Posterior vena cava (tissue), 2 donors: ENCODE data around the gene ZMIZ1. TPM values are rescaled to one million over a fixed set of nuclear protein-coding genes. Genes with fewer than 3 reads are reported as not detected.

Experiments used
- DNase-seq: peaks from one replicate; pipeline ENCODE4 v3.0.0-alpha.2; 2020; ENCODE audit warnings: low spot score
- intact Hi-C, 2 donors: fragments of 100-400 bp; cut with DNase I; formaldehyde crosslinking; loops; one replicate each; pipeline versions ENCODE4 v1.14.1 to v1.14.2; 2022 to 2023
- total RNA-seq, 2 donors: library from RNA; stranded (reverse); fragmentation: NEBNext Ultra II Directional; extraction: Animal tissue kit (Norgen Biotek cat#: 25700); gene quantifications; one replicate each; pipeline ENCODE4 v1.2.1, GENCODE V29; 2021
- donor health status: DM: yes; HTN: yes; CAD: no.
- donor health status: DM: yes; HTN: yes; CAD: no.

ZMIZ1 gene
- total RNA-seq, 2 donors from 2014 or later = 61.5 to 62.6 TPM

DNA sequence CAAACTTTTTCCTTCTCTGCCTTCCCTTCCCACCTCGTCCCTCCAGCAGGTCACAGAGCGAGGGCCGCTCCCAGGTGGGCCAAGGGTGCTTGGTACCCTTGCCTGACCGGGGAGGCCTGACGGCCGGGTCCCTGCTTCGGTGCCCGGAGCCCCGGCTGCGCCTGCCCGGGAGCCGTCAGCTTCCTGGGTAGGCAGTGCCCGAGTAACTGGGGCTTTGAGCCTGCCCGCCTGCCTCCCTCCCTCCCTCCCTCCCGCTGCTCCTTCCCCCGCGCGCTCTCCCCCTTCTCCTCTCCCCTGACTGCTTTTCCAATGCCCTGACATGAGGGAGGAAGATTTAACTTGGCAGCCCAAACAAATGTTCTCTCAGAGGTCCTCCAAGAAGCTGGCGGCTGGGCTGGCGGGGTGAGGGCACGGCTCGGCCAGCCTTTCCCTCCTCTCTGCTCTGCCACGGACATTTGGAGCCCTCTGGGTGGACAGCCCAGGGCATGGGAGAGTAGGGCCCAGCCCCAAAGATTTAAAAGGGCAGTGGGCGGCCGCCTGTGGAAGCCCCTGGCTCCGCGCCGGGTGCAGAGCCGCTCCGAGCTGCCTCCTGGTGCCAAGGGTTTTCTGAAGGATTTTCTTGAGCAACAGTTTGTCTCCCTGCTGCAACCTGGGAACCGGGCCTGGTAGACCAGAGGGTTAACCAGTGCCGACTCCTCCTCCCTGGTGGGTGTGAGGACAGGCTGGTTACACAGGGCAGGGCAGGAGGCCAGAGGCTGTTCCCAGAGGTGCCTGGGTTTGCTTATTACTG is 2.0 kb downstream of the ZMIZ1 start:
- intact Hi-C loops = loop anchor here (2.0 to 10.0 kb wide), 2 partner anchors 124 kb away; no protein-coding TSS in a partner anchor
- peak; percentile 96 for DNase-seq

- no peak for DNase-seq
- intact Hi-C loops = loop anchor here (2.0 to 10.0 kb wide), 2 partner anchors 123 kb away; no protein-coding TSS in a partner anchor
Measured at GRCh38 chr10:79071396-79071923, 2.7 kb downstream of the ZMIZ1 start.

DNA sequence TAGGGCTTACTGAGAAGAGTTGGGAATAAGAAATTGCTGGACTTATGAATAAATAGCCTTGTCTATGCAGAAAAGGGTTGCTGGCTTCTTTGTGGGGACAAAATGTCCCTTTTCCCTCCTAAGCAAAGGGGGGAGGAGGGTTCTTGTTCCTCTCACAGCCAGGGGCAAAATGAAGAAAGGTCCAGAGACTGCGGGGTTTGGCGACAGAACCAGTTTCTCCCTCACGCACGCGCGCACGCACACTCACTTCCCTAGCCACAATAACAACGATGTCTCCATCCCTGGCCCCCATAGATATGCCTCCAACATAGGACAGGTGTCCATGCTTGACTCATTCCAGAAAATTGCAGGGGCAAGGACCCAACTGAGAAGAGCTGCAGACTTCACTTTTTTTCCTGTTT is 3.3 kb downstream of the ZMIZ1 start:
- intact Hi-C loops = loop anchor here in 1 of 2 donors (10.0 kb wide), 1 partner anchor 123 kb away; no protein-coding TSS in a partner anchor
- DNase-seq = no peak

- intact Hi-C loops = loop anchor here in 1 of 2 donors (10.0 kb wide), 1 partner anchor 122 kb away; no protein-coding TSS in a partner anchor
Measured at GRCh38 chr10:79072994-79073645, 4.4 kb downstream of the ZMIZ1 start.

GRCh38 chr10:79073784-79074432 is 5.1 kb downstream of the ZMIZ1 start:
- no peak for DNase-seq
- intact Hi-C loops = loop anchor here in 1 of 2 donors (10.0 kb wide), 1 partner anchor 121 kb away; no protein-coding TSS in a partner anchor

More at GRCh38 chr10:79072994-79073645, 4.4 kb downstream of the ZMIZ1 start:
- no peak for DNase-seq

GRCh38 chr10:79074732-79075131 is 6.0 kb downstream of the ZMIZ1 start:
- DNase-seq = no peak
- intact Hi-C loops = loop anchor here in 1 of 2 donors (10.0 kb wide), 1 partner anchor 120 kb away; no protein-coding TSS in a partner anchor

- intact Hi-C loops = loop anchor here in 1 of 2 donors (10.0 kb wide), 1 partner anchor 119 kb away; no protein-coding TSS in a partner anchor
- no peak for DNase-seq
Measured at GRCh38 chr10:79075418-79075817, 6.7 kb downstream of the ZMIZ1 start.

- no peak for DNase-seq
- intact Hi-C loops = loop anchor here in 1 of 2 donors (10.0 kb wide), 1 partner anchor 117 kb away; no protein-coding TSS in a partner anchor
Measured at GRCh38 chr10:79077488-79078173, 8.9 kb downstream of the ZMIZ1 start.

DNA sequence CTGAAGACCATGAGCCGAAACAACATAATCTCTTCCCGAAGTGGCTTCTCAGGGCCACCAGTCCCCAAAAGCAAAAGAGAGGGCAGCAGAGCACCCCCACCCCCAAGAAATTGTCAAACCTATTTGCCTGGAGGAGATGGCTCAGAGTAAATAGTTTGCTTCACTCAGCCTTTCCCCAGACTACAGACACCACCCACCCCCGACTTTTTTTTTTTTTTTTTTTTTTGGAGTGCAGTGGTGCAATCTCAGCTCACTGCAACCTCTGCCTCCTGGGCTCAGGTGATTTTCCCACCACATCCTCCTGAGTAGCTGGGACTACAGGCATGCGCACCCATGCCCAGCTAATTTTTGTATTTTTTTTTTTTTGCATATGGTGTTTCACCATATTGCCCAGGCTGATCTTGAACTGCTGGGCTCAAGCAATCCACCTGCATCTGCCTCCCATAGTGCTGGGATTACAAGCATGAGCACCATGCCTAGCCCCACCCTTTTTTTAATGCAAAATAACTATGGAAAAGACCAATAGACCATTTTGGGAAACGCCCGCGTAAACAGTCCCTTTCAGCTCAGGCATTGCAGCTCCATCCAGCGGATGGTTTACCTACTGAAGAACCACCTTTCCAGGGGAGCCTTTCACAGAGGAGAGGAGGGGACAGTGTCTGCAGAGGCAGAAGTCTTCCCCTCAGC is 9.7 kb downstream of the ZMIZ1 start:
- intact Hi-C loops = loop anchor here in 1 of 2 donors (10.0 kb wide), 1 partner anchor 116 kb away; no protein-coding TSS in a partner anchor
- DNase-seq = no peak

DNA sequence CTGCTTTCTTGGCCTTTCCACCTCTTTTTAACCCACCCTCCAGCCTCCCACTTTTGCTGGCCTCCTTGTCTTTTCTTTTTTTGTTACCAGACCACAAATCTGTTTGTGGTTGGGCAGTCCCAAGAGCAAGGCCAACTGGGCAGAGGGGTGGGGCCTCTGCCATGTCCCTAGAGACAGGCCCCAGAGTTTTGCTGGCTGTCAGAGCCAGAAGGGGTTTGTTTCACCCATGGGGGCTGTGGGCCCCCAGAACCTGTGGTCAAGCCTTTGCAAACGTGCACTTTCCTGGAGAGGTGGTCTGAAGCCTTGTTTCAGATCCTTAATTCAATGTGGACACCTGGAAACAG is 10.3 kb downstream of the ZMIZ1 start:
- DNase-seq = no peak
- intact Hi-C loops = loop anchor here in 1 of 2 donors (10.0 kb wide), 1 partner anchor 116 kb away; no protein-coding TSS in a partner anchor

GRCh38 chr10:79079490-79080355 is 11.0 kb downstream of the ZMIZ1 start:
- intact Hi-C loops = loop anchor here in 1 of 2 donors (10.0 kb wide), 1 partner anchor 115 kb away; no protein-coding TSS in a partner anchor
- DNase-seq = no peak

DNA sequence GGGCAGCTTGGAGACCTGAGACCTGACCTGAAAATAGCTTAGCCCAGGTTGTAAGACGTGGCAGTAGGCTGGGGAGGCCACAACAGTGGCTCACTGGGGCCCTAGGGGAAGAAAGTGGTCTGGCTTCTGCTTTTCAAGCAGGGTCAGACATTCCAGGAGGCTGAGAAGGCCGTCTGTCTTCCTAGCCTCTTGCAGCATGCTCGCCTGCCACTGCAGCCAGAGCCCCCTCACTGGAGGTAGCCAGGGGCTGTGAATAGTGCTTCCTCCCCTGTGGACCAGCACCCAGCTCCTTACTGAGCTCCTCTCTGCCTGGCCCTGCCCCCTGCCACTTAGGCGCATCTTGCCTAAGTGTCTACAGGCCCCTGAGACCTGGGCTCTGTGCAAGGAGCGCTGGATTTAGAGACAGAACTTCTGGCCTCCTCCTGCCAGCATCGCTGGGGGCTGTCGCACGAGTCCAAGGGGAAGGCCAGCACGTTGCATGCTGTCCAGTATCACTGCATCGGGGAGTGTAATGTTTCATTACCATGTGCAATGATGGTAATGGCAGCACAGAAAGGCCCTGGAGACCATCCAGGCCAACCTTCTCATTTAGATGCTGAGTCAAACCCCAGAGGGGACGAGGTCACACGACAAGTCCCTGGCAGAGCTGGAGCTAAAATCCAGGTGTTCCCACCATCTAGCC is 12.7 kb downstream of the ZMIZ1 start:
- intact Hi-C loops = no loop called here
- DNase-seq = no peak

GRCh38 chr10:79082035-79082373 is 13.2 kb downstream of the ZMIZ1 start:
- intact Hi-C loops = no loop called here

DNA sequence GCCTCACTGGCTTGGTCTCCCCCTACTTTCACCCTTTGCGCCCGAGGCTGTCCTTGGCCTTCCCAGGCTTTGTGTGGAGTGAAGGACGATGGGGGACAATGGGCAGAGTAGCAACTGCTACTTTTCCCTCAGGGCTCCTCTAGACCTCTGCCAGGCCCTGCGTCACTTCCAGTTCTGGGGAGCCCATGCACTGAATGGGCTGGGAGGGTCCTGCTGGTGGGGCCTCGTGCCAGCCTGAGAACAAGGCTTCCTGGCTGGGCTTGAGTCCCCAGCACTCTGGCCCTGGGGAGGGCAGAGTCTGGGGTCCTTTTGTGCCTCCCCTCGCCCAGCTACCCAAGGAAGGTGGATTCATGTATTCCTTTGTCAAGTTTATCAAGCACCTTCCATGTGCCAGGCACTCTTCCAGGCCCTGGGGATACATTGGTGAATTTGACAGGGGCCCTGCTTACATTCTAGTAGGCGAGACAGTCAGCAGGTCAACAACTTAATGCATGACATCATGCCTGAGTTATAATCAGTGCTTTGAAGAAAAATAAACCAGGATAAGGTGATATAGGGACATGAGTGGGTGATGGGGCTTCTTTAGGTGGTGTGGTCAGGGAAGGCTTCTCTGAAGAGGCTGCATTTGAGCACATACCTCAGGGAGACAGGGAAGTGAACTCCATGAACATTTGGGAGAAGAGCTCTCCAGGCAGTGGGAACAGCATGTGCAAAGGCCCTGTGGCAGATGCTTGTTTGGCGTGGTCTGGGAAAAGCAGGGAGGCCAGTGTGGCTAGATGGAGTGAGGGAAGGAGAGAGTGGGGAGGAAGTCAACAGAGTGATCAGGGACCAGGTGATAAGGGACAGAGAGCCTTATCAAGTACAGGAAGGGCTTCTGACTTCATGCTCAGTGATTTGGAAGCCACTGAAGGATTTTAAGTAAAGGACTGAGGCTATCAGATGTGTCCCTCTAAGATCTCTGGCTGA is 14.1 kb downstream of the ZMIZ1 start:
- DNase-seq = no peak
- intact Hi-C loops = no loop called here

More at GRCh38 chr10:79082035-79082373, 13.2 kb downstream of the ZMIZ1 start:
- no peak for DNase-seq
